ENCODE results near the gene IL1RAP.
A peak's percentile ranks its signal among the peaks of the same experiment; 100 is the strongest.

Gene IL1RAP

DNA sequence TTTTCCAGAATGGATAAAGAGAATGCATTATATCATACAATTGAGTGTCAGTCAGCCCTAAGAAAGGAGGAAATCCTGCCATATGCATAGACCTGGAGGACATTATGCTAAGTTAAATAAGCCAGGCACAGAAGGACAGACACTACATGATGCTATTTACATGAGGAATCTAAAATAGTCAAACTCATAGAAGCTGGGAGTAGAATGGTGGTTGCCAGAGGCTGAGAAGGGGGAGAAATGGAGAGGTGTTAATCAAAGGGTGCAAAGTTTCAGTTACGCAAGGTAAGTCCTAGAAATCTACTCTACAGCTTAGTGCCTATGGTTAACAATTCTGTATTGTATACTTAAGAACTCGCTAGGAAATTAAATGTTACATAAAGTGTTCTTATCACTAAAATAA is 66.5 kb downstream of the IL1RAP start:
- DNase-seq: no peak

- no peak for DNase-seq
These were observed 67.2 kb downstream of the IL1RAP start for GRCh38 chr3:190581041-190581541.

GRCh38 chr3:190582667-190583066 is 68.8 kb downstream of the IL1RAP start:
- no peak for DNase-seq

- DNase-seq: peak; percentile 12
These were observed 72.1 kb downstream of the IL1RAP start for GRCh38 chr3:190585805-190586630.

DNA sequence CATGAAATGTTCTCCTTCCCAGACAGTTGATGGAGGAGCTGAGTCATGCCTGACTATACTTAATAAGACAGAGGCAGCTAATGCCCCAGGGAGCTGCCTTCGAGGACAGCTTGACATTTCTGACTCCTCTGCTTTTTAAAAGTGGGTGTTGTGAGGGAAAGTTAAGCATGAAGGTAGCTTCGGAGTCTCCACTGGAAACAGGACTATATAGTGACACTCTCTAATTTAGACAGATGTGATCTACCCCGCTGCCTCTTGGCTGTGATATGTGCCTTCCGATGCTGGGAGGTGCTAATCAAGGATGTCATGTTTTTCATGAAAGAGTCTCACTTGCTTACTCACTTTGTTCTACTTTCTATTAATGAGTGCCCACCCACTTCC is 72.7 kb downstream of the IL1RAP start:
- no peak for DNase-seq

- DNase-seq: no peak
These were observed 74.7 kb downstream of the IL1RAP start for GRCh38 chr3:190588570-190588969.

DNA sequence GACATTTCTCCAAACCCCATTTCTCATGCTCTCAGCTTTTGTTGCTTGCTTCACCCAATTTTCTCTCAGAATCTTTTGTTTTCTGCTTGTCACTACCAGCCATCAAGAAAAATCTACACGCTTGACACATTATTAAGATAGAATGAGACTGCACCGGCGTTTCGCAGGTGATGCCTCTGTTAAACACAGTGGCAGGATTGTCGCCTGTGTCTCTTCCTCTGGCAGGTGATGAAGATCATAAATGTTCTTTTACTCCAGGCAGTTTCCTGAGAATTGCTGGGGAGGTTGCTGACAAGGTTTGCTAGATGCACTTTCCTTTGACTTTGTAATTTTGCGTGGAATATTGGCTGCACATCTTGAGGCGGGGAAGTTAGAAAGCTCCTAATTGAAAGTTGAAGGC is 75.4 kb downstream of the IL1RAP start:
- no peak for DNase-seq

DNA sequence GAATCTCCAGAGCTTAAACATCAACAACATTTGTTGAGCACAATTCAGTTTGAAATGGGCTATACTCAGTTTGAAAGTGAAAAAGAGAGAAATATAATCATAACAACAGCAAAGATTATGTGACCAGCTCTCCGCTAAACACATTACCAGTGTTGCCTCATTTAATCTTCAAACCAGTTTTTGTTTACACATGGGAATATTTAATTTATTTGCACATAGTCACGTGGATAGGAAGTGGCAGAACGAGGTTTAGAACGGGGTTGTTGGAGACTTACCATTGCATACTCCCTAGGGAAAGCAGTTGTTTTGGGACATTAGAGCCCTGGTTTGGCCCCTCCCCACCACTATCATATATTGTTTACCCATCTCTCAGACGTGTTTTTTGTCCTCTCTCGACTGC is 77.2 kb downstream of the IL1RAP start:
- DNase-seq: peak; percentile 16

- DNase-seq: no peak
These were observed 79.2 kb downstream of the IL1RAP start for GRCh38 chr3:190593075-190593474.

DNA sequence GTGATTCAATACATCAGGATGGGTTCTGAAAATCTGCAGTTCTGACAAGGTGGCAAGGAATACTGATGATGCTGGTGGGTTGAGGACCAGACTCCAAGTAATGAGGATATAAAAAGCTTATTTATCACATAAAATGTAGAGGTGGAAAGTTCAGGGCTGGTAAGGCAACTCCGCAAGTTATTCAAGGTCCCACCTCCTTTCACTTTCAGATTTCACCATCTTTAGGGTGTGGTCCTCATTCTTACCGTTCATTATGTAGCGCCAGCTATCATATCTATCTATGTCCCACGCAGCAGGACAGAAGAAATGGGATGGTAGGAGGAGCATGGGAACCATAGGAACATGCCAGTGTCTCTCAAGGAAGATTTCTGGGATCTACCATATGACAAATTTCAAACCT is 80.3 kb downstream of the IL1RAP start:
- no peak for DNase-seq

GRCh38 chr3:190595179-190595795 is 81.4 kb downstream of the IL1RAP start:
- no peak for DNase-seq

DNA sequence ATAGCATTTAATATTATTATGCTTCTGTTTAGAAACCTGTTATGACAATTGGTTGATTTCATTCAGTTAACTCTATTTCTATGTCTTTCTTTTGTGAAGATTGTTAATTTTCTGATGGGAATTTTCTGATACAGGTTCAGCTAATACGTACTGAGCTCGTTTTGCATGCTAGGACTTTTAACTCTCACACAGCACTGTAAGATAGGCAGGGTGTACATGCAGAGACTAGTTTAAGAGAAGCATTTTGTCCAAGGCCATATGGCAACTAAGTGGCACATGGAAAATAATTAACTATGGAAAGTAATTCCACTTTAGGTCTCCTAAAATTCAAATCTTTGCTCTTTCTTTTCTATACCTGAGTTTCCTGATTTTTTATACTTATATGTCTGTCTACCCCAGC is 81.9 kb downstream of the IL1RAP start:
- DNase-seq: no peak

DNA sequence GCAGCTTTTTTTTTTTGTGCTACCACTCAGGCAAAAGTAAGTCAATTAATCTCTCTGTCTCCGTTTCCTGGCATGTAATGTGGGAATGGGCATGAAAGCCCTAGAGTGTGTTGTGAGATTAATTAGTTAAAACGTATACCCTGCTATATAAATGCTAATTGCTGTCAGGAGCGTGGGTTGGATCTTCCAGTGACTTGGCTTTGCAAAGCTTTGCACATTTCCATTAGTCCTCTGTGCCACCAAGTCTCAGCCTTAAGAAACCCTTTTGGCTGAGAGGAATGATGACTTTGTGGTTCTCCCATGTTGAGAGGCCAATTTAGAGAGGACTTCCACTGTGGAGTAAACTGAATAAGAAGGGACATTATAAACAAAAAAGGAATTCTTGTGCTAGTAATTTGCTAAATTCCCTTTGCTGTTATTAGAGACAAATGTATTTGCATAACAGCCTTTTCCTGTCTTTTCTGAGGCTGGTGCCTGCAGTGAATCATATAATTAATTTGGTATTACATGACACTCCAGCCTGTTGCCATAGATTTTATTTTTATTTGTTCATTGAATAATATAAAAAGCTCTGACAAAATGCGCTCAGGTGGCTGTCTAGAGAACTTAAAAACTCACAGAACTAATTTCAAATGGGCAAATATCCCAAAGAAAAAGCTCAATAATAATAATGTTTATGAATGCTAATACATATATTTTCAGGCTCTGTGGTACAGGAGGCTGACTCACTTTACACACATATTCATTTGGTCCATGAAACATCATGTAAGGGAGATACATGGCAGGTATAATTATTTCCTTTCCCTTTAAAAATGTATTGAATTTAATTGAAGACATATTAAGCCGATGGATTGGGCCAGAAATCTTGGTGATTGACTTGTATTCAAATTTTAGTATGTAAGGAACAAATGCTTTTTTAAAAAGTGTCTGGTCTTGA is 82.7 kb downstream of the IL1RAP start:
- no peak for DNase-seq

DNA sequence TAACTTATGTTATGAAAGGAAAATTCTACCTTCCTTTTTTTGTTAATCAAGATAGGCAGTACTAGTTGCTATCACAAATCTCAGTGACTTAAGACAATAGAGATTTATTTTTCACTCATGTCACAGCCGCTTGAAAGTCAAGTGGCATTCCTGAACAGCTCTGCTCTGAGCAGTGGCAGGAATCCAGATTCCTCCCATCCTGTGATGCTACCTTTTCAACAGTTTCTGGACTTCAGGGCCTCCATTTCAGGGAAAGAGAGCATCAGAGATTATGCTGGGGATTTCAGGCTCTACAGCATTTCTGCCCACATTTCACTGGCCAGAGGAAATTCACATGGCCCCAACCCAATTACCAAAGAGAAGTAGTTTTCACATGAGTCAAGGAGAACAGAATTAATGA is 83.4 kb downstream of the IL1RAP start:
- DNase-seq: no peak

- DNase-seq: no peak
These were observed 87.7 kb downstream of the IL1RAP start for GRCh38 chr3:190601622-190602021.

GRCh38 chr3:190605385-190605784 is 91.5 kb downstream of the IL1RAP start:
- DNase-seq: no peak

- DNase-seq: no peak
These were observed 92.7 kb downstream of the IL1RAP start for GRCh38 chr3:190606596-190606995.

GRCh38 chr3:190607021-190607420 is 93.1 kb downstream of the IL1RAP start:
- no peak for DNase-seq

GRCh38 chr3:190608850-190609589 is 95.1 kb downstream of the IL1RAP start:
- DNase-seq: no peak

GRCh38 chr3:190614226-190615059 is 100.6 kb downstream of the IL1RAP start:
- no peak for DNase-seq

DNA sequence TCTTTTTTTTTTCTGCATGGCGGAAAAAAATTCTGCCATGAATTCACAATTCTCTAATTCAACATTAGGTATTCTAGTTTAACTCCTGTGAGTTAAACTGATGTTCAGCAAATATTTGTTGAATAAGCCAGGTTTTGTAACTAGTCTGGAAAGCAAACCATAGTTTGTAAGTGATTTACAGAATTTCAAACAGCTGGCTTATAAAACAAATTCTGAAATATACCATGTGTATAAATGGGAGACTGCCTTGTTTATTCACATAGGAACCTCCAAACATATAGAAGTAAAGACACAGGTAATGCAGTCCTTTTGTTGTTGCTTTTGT is 101.1 kb downstream of the IL1RAP start:
- no peak for DNase-seq

GRCh38 chr3:190615607-190616006 is 101.7 kb downstream of the IL1RAP start:
- DNase-seq: no peak
